Measurements from ENCODE around the gene ARVCF.

GRCh38 chr22:20055144-20055543 is 38.5 kb upstream of the ARVCF start:
- TF ChIP-seq CTCF (IDR thresholded peaks at IDR 0.05), result no peak
- no peak for TF ChIP-seq POLR2A (IDR thresholded peaks at IDR 0.05)
